Measurements from ENCODE around the gene ENOX1. TPM values are rescaled to one million over a fixed set of nuclear protein-coding genes. Genes with fewer than 3 reads are reported as not detected.

Gene ENOX1
- total RNA-seq, 2 experiments from 2014 or later = 0.09 TPM

DNA sequence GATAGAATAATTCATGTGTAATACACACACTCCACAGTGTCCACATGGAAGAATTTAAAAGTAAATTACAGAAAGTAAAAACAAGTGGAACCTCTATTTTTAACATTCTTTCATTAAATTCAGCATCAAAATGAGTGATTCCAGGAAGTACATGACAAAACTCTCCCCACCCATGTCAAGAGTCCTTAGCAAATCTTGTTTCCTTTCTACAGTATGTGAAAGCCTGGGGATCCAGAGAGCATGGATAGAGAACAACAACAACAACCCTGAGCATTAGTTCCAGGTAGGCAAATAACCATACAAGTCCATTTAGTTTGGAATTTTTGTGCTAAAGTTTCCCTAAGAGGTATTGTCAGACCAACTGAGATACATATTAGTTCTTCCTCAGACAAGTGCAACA, 267.9 kb downstream of the ENOX1 start:
- Mint-ChIP-seq H3K4me1 (ENCODE audit: low read depth) (no peaks in the 10 kb centered on the region), H3K9me3 (no peaks in the 10 kb centered on the region), H3K4me3 (no peak overlapping the region), H3K27ac (no peak overlapping the region), H3K27me3 (no peaks in the 10 kb centered on the region), H3K36me3 (ENCODE audit: low read depth) (no peaks in the 10 kb centered on the region)
- ChIA-PET CTCF (no interaction called here), POLR2A (no interaction called here)
- TF ChIP-seq, protein P1, sequence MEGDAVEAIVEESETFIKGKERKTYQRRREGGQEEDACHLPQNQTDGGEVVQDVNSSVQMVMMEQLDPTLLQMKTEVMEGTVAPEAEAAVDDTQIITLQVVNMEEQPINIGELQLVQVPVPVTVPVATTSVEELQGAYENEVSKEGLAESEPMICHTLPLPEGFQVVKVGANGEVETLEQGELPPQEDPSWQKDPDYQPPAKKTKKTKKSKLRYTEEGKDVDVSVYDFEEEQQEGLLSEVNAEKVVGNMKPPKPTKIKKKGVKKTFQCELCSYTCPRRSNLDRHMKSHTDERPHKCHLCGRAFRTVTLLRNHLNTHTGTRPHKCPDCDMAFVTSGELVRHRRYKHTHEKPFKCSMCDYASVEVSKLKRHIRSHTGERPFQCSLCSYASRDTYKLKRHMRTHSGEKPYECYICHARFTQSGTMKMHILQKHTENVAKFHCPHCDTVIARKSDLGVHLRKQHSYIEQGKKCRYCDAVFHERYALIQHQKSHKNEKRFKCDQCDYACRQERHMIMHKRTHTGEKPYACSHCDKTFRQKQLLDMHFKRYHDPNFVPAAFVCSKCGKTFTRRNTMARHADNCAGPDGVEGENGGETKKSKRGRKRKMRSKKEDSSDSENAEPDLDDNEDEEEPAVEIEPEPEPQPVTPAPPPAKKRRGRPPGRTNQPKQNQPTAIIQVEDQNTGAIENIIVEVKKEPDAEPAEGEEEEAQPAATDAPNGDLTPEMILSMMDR (IDR thresholded peaks at IDR 0.05) = no peak
- ATAC-seq (no peak), DNase-seq (no peak)
- intact Hi-C loops (cut with micrococcal nuclease) = no loop called here

DNA sequence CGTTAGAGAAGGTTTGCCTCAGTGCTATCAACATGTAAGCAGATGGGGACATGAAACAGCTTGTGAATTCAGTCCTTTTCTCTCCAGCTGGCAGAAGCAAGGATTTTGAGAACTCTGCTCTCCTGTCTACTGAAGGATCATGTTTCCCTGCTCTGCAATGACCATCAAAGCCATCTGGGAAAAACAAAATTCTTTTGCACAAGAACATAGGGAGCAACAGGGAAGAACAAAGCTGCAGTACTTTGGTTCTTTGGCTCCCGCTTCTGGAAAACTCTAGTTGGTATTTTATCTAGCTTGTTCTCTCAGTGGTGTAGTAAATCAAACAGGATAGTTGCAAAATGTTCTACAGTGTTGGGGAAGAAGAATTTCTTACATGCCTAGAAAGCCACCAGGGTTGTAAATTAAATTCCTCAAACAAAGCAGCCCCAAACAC, 270.4 kb downstream of the ENOX1 start:
- intact Hi-C loops (cut with micrococcal nuclease) = no loop called here
- CTCF ChIA-PET = no interaction called here
- Mint-ChIP-seq H3K27ac (no peak overlapping the region), H3K36me3 (ENCODE audit: low read depth) (no peaks in the 10 kb centered on the region), H3K9me3 (no peaks in the 10 kb centered on the region), H3K4me1 (ENCODE audit: low read depth) (no peaks in the 10 kb centered on the region), H3K27me3 (peaks cover 1% of the 10 kb centered on the region), H3K4me3 (no peak overlapping the region)
- no peak for ATAC-seq
- TF ChIP-seq, protein P1 (IDR thresholded peaks at IDR 0.05) = no peak
- no peak for DNase-seq
- POLR2A ChIA-PET = no interaction called here

DNA sequence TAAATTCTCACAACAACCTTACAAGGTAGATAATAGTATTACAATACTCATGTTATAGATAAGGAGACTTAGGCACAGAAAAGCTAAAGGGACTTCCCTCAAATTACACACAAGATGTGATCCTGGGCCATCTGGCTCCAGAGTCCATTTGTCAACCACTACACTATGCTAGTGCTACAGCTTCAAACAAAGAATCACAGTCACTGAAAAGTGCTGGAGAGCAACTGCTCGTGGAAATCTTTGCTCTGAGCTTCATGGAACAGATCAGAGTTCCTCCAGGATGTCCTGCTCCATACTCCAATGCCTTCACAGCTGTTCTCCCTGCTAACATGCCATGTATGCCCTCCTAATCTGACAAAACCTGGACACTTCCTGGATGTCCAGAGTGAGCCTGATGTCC, 271.2 kb downstream of the ENOX1 start:
- TF ChIP-seq, protein P1 (IDR thresholded peaks at IDR 0.05) = no peak
- intact Hi-C loops (cut with micrococcal nuclease) = no loop called here
- POLR2A ChIA-PET = no interaction called here
- H3K4me3 Mint-ChIP-seq = no peak overlapping the region
- CTCF ChIA-PET = no interaction called here
- no peaks in the 10 kb centered on the region for H3K9me3 Mint-ChIP-seq
- H3K4me1 Mint-ChIP-seq (ENCODE audit: low read depth) = no peaks in the 10 kb centered on the region
- H3K27ac Mint-ChIP-seq = no peak overlapping the region
- no peaks in the 10 kb centered on the region for H3K36me3 Mint-ChIP-seq (ENCODE audit: low read depth)
- H3K27me3 Mint-ChIP-seq = peaks cover 1% of the 10 kb centered on the region
- no peak for ATAC-seq
- no peak for DNase-seq

DNA sequence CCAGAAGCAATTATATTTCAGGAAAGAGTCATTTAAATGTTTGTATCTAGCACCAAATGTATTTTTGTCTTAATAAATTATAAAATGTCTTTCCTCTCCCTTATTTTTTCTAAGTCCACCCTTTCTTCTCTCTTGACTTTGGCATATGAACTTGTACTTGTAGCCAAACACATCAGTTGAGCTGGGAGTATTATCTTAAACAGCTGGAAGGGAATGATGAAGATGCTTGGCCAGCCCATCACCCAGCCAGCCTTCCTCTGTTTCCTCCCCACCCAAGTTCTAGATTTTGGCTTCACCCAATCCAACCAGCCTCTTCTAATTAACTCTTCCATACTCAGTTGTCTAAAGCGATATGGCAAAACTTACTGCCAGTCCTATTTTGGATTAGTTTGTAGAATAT, 272.5 kb downstream of the ENOX1 start:
- Mint-ChIP-seq H3K4me3 (no peak overlapping the region), H3K27me3 (peaks cover 1% of the 10 kb centered on the region), H3K9me3 (no peaks in the 10 kb centered on the region), H3K36me3 (ENCODE audit: low read depth) (no peaks in the 10 kb centered on the region), H3K27ac (no peak overlapping the region), H3K4me1 (ENCODE audit: low read depth) (no peaks in the 10 kb centered on the region)
- ATAC-seq (no peak), DNase-seq (no peak)
- intact Hi-C loops (cut with micrococcal nuclease) = no loop called here
- TF ChIP-seq, protein P1 (IDR thresholded peaks at IDR 0.05) = no peak
- POLR2A ChIA-PET = no interaction called here
- CTCF ChIA-PET = no interaction called here

DNA sequence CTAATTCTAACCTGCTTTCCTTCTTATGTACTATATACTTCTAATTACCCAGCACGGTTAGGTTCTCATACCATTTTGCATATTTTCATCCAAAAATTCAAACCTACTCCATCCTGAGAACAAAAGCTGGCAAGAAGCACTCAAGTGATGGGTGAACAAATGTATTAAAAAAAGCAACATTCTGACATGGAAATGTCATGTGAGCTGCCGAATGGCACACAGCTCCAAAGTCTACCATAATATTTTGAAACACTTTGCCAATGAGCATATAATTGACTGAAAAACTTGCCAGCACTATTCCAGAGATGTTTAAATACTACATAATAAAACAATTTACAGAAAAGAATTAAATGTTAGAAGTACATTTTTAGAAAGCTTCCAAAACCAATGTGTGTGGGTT, 274.6 kb downstream of the ENOX1 start:
- Mint-ChIP-seq H3K4me3 (no peak overlapping the region), H3K9me3 (no peaks in the 10 kb centered on the region), H3K27me3 (peaks cover 1% of the 10 kb centered on the region), H3K27ac (no peak overlapping the region), H3K36me3 (ENCODE audit: low read depth) (no peaks in the 10 kb centered on the region), H3K4me1 (ENCODE audit: low read depth) (no peaks in the 10 kb centered on the region)
- DNase-seq (no peak), ATAC-seq (no peak)
- ChIA-PET POLR2A (no interaction called here), CTCF (no interaction called here)
- TF ChIP-seq, protein P1 (IDR thresholded peaks at IDR 0.05) = no peak
- intact Hi-C loops (cut with micrococcal nuclease) = no loop called here
